ENCODE data around the gene NID2. TPM values are rescaled to one million over a fixed set of nuclear protein-coding genes. Genes with fewer than 3 reads are reported as not detected.

NID2 gene
- total RNA-seq, 1 donor = 146 TPM

GRCh38 chr14:52058341-52058740, 10.5 kb downstream of the NID2 start:
- TF ChIP-seq CTCF (IDR thresholded peaks at IDR 0.05; ENCODE audit: insufficient read depth, low read depth, low read length) = no peak
- no peak overlapping the region for H3K4me3 ChIP-seq (ENCODE audit: low read depth, low read length)
- no peak for DNase-seq (ENCODE audit: low read depth)

GRCh38 chr14:52055167-52055566, 13.7 kb downstream of the NID2 start:
- DNase-seq (ENCODE audit: low read depth) = no peak
- TF ChIP-seq CTCF (IDR thresholded peaks at IDR 0.05; ENCODE audit: insufficient read depth, low read depth, low read length) = no peak
- H3K4me3 ChIP-seq (ENCODE audit: low read depth, low read length) = no peak overlapping the region

- H3K4me3 ChIP-seq (ENCODE audit: low read depth, low read length) = no peak overlapping the region
- no peak for DNase-seq (ENCODE audit: low read depth)
- TF ChIP-seq CTCF (IDR thresholded peaks at IDR 0.05; ENCODE audit: insufficient read depth, low read depth, low read length) = no peak
Observed at GRCh38 chr14:52054678-52055077, 14.2 kb downstream of the NID2 start.

DNA sequence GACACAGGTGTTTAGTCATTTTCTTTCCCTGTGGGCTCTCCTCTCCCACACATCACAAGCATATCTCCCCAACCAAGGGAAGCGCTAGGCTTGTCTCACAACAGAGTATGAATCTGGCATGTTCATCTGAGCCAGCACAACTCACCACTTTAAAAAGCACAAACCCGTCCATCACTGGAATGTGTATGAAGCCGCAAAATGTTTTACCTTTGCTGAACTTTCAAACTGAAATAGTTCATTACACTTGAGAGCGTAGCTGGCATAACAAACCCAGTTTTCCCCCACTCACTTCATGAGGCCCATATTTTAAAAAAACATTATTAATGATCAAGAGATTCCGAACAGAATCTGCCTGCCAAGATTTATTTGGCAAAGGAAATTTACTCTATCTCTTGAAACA, 15.8 kb downstream of the NID2 start:
- no peak overlapping the region for H3K4me3 ChIP-seq (ENCODE audit: low read depth, low read length)
- DNase-seq (ENCODE audit: low read depth) = peak; percentile 55
- no peak for TF ChIP-seq CTCF (IDR thresholded peaks at IDR 0.05; ENCODE audit: insufficient read depth, low read depth, low read length)

DNA sequence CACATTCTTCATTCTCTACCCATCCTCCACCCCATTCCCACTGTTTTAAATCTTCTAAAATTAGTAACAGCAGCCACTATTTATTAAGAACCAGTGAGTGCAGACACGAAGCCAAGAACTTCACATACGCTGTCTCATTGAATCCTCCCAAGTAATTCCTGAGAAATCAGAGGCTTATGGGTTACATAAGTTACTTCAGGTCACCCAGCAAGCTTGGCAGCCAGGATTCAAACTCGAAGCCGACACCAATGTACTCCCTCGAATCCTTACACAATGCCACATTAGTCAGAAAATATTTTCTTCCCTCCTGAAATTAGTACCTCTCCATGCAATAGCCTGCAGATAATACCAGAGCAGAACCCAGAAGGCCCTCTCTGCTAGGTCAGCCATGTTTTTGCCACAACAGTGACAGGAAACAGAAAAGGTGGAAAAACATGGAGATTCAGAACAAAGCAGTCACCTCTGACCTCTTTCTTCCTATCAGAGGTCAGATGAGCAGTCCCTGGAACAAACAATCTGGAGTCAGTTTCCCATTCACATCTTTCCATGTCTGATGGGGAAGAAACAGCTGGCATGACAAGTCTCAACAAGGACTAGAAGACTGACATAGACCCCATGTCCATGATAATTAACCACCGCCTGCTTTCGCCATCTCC, 16.4 kb downstream of the NID2 start:
- peak; percentile 87 for DNase-seq (ENCODE audit: low read depth)
- TF ChIP-seq CTCF (IDR thresholded peaks at IDR 0.05; ENCODE audit: insufficient read depth, low read depth, low read length) = no peak
- H3K4me3 ChIP-seq (ENCODE audit: low read depth, low read length) = peak overlapping the region; percentile 4

DNA sequence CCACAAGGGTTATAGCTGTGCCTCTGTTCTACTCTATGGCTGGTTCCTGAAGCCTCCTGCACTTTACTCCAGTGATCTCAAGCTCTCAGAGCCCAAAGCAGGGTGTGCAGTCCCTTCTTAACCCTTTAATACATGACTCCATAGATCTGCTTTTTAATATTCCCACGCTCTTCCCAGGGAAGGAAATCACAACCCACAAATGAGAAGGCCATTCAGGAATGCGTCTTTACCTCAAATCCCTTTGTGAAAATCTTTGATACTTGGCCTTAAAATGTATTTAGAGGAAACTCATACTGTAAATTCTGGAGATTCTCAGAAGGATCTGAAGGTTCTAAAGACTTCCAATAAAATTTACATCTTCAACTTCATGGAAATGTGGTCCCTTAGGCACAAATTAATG, 17.0 kb downstream of the NID2 start:
- no peak for TF ChIP-seq CTCF (IDR thresholded peaks at IDR 0.05; ENCODE audit: insufficient read depth, low read depth, low read length)
- DNase-seq (ENCODE audit: low read depth) = peak; percentile 68
- peak overlapping the region; percentile 4 for H3K4me3 ChIP-seq (ENCODE audit: low read depth, low read length)

- H3K4me3 ChIP-seq (ENCODE audit: low read depth, low read length) = peak overlapping the region; percentile 7
- DNase-seq (ENCODE audit: low read depth) = no peak
- TF ChIP-seq CTCF (IDR thresholded peaks at IDR 0.05; ENCODE audit: insufficient read depth, low read depth, low read length) = no peak
Observed at GRCh38 chr14:52051251-52051650, 17.6 kb downstream of the NID2 start.
